Thyroid gland (tissue), 4 donors: Measurements from ENCODE around the gene GCC1. TPM values are rescaled to one million over a fixed set of nuclear protein-coding genes. Genes with fewer than 3 reads are reported as not detected.
"Not testable (repeated sequence)": the region's sequence is repeated elsewhere in the genome, so short reads cannot be mapped to it uniquely, and the experiment has no call there.

ENCODE experiments used
- DNase-seq, 2 donors: peaks; one replicate each; pipeline ENCODE4 v3.0.0-alpha.2; 2019
- H3K27ac ChIP-seq, 3 donors: fragments of 200-600 bp; sonication (generic); 1 replicate in 2 of 3; 2 replicates in 1 of 3; pipeline ENCODE4 v1.5.1; 2016 to 2019; ENCODE audit warnings: mild to moderate bottlenecking in 1 of 3, moderate library complexity in 1 of 3
- H3K27me3 ChIP-seq: fragments of 200-600 bp; sonication (generic); one replicate; pipeline ENCODE4 v1.5.1; 2019
- H3K36me3 ChIP-seq, 2 donors: fragments of 200-600 bp; sonication (generic); one replicate each; pipeline ENCODE4 v1.5.1; 2016 to 2019
- H3K4me1 ChIP-seq, 2 donors: fragments of 200-600 bp; sonication (generic); one replicate each; pipeline ENCODE4 v1.5.1; 2017 to 2019
- H3K4me3 ChIP-seq, 3 donors: fragments of 200-600 bp; sonication (generic); replicated peaks in 1 of 3; 1 replicate in 2 of 3; 2 replicates in 1 of 3; pipeline ENCODE4 v1.5.1; 2016; ENCODE audit warnings: mild to moderate bottlenecking in 1 of 3
- H3K9me3 ChIP-seq: fragments of 200-600 bp; sonication (generic); one replicate; pipeline ENCODE4 v1.5.1; 2017
- CTCF ChIP-seq, 6 experiments: fragments of 200-600 bp in 3 of 6; fragments of 450-650 bp in 3 of 6; sonication (generic) in 3 of 6; IDR thresholded peaks; one replicate each; pipeline ENCODE4 v1.5.1; 2016 to 2019; ENCODE audit warnings: antibody characterized with exemption in 6 of 6, mild to moderate bottlenecking in 2 of 6, inconsistent platforms in 1 of 6, moderate library complexity in 1 of 6
- POLR2A ChIP-seq, 2 donors: fragments of 450-650 bp; IDR thresholded peaks; one replicate each; pipeline ENCODE4 v1.6.1; 2017; ENCODE audit warnings: antibody characterized with exemption in 2 of 2, mild to moderate bottlenecking in 2 of 2, moderate library complexity in 1 of 2
- WGBS, 2 donors: methylation state at CpG; one replicate each; pipeline ENCODE4 v1.1.5; 2017; 5-methylcytosine and 5-hydroxymethylcytosine counted together
- intact Hi-C: fragments of 100-400 bp; cut with DNase I; formaldehyde crosslinking; loops from one replicate; pipeline ENCODE4 v1.15.1; 2023
- total RNA-seq, 4 donors: library from RNA; depleted of rRNA; stranded (reverse); fragments of >200 nt; gene quantifications; one replicate each; pipeline ENCODE4 v1.2.3, GENCODE V29; 2016

Gene GCC1
- total RNA-seq, 4 donors from 2014 or later, result 15.2 to 19.7 (median 18.0) TPM

DNA sequence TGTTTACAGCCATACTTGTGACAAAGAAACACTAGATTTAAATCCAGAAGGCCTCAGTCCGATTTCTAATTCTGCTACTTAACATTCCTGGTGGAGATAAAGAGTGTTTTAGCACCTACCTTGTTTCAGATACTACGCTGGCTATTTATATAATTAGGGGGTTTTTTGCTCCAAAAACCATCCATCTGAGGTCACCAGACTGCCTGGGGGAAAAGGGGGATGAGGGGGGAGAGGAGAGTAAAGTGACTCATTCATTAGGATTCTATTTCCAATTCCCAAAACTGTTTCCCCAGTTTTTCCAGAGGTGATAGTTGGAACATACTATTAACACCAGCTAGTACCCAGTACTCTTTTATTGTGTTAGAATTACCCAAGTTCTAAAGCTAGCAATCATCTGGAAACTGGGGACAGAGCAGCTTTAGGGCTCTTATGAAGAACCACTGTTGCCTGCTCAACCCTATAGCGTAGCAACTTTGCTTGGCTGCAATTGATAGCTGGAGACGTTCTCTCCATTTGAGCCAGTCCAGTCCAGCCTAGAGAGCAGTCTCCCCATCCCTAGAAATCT lies 6.6 kb downstream of the GCC1 start:
- no peak for DNase-seq
- peaks cover 10 to 14% of the 10 kb centered on the region in 2 donors for H3K4me1 ChIP-seq
- intact Hi-C loops, result no loop called here
- no peaks in the 10 kb centered on the region for H3K27me3 ChIP-seq
- no peak for TF ChIP-seq CTCF (IDR thresholded peaks at IDR 0.05)
- TF ChIP-seq POLR2A (IDR thresholded peaks at IDR 0.05), result no peak
- peaks cover 16 to 23% of the 10 kb centered on the region in 2 donors for H3K36me3 ChIP-seq
- WGBS, 2 donors, result 85 to 89% methylated on average over 4 of the region's 4 CpGs
- no peaks in the 10 kb centered on the region for H3K9me3 ChIP-seq
- H3K4me3 ChIP-seq, result no peak overlapping the region
- no peak overlapping the region for H3K27ac ChIP-seq

DNA sequence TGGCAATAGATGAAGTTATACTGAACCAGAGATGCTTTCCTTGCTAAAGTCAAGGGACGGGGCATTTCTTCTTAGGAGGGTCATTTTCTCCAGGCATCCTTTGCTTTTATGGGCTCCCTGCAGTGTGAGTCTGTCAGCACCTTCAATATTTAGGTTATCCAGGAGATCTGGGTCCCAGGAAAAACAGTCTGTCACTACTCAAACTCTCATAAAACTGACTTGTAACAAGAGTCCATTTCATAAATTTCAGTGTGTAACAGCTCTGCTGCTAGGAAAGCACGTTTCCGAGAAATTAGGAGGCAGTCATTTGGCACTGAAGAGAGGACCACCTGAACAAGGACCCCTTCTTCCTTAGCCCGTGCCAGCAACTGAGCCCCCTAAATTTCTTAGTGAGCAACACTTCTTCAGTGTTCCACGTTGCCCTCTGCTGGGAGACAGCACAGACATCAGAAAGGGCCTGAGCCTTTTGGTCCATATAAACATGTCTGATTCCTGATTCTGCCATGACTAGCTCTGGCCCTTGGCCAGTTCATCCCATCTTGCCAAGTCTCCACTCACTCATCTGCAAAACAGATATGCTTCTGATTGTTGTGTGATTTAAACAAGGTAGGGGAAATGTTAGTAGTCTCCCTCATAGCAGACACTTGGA lies 7.2 kb downstream of the GCC1 start:
- DNase-seq, result no peak
- Histone ChIP-seq H3K4me1 (peaks cover 6 to 8% of the 10 kb centered on the region in 2 donors), H3K4me3 (no peak overlapping the region), H3K9me3 (no peaks in the 10 kb centered on the region), H3K27ac (no peak overlapping the region), H3K36me3 (peaks cover 16 to 23% of the 10 kb centered on the region in 2 donors), H3K27me3 (no peaks in the 10 kb centered on the region)
- WGBS, 2 donors, result 75 to 77% methylated on average over 5 of the region's 5 CpGs
- intact Hi-C loops, result no loop called here
- no peak for TF ChIP-seq CTCF (IDR thresholded peaks at IDR 0.05)
- TF ChIP-seq POLR2A (IDR thresholded peaks at IDR 0.05), result no peak

DNA sequence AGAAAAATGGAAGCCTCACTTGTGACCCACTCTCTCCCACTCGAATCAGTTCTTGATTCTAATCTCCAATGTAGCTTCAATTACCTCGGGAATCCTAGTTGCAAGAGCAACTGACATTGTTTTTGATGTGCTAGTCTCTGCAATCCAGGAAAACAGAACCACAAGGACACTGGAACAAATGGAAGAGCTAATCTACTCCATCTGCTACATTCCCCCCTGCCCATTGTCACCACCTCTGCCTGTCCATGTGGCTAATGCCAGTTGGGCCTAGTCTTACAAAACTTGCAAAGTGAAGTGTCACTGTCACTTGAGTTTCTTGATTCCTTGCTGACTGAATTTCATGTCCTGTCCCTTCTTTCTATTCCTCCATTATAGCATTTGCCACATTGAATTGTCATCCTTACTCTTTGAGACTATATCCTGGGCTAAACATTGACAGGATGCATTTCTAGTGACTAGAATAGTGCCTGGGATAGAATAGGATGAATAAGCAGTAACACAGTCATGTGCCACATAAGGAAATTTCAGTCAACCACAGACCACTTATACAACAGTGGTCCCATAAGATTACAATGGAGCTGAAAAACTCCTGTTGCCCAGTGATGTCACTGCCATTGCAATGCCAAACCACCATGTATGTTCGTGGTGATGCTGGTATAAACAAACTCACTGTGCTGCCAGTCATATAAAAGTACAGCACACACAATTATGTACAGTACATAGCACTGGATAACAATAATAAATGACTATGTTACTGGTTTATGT lies 13.5 kb downstream of the GCC1 start:
- 85 to 87% methylated on average over 3 of the region's 3 CpGs for WGBS, 2 donors

DNA sequence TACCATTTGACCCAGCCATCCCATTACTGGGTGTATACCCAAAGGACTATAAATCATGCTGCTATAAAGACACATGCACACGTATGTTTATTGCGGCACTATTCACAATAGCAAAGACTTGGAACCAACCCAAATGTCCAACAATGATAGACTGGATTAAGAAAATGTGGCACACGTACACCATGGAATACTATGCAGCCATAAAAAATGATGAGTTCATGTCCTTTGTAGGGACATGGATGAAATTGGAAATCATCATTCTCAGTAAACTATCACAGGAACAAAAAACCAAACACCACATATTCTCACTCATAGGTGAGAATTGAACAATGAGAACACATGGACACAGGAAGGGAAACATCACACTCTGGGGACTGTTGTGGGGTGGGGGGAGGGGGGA lies 17.4 kb downstream of the GCC1 start:
- H3K9me3 ChIP-seq, H3K4me3 ChIP-seq, H3K4me1 ChIP-seq, H3K27ac ChIP-seq, DNase-seq, intact Hi-C loops, H3K27me3 ChIP-seq, H3K36me3 ChIP-seq: not testable (repeated sequence)
- 100% methylated on average over 1 of the region's 3 CpGs for whole genome bisulfite sequencing, 2 donors

More for the DNA sequence above, 13.5 kb downstream of the GCC1 start:
- H3K36me3 ChIP-seq, result peaks cover 0 to 5% of the 10 kb centered on the region in 2 donors
- no peaks in the 10 kb centered on the region for H3K27me3 ChIP-seq
- no peak overlapping the region for H3K27ac ChIP-seq
- H3K9me3 ChIP-seq, result no peaks in the 10 kb centered on the region
- intact Hi-C loops, result no loop called here
- DNase-seq, result no peak
- TF ChIP-seq POLR2A (IDR thresholded peaks at IDR 0.05) (no peak), CTCF (IDR thresholded peaks at IDR 0.05) (no peak)
- no peak overlapping the region for H3K4me3 ChIP-seq
- no peaks in the 10 kb centered on the region for H3K4me1 ChIP-seq

- H3K27ac ChIP-seq, result no peak overlapping the region
- no peak overlapping the region for H3K4me3 ChIP-seq
- no peaks in the 10 kb centered on the region for H3K9me3 ChIP-seq
- no peak for DNase-seq
- no peaks in the 10 kb centered on the region for H3K4me1 ChIP-seq
- H3K36me3 ChIP-seq, result no peaks in the 10 kb centered on the region
- H3K27me3 ChIP-seq, result no peaks in the 10 kb centered on the region
- 86 to 92% methylated on average over 3 of the region's 3 CpGs for WGBS, 2 donors
- TF ChIP-seq POLR2A (IDR thresholded peaks at IDR 0.05) (no peak), CTCF (IDR thresholded peaks at IDR 0.05) (no peak)
- intact Hi-C loops, result no loop called here
Observed at GRCh38 chr7:127566242-127566641, 19.2 kb downstream of the GCC1 start.
